Sigmoid colon (tissue), 4 donors: Measurements from ENCODE around the gene MYO1G.

ENCODE experiments used
- POLR2AphosphoS5 ChIP-seq, 4 donors: sonication (generic); formaldehyde crosslinking; IDR thresholded peaks; one replicate each; pipeline ENCODE4 v1.6.1; 2017; ENCODE audit warnings: antibody characterized with exemption in 4 of 4
- TF ChIP-seq, protein P1 (sequence below), 4 experiments: fragments of 450-650 bp in 3 of 4; fragments of 200-600 bp in 1 of 4; IDR thresholded peaks; one replicate each; pipeline ENCODE4 v1.5.1; 2016 to 2019; ENCODE audit warnings: antibody characterized with exemption in 4 of 4, mild to moderate bottlenecking in 3 of 4, moderate library complexity in 2 of 4

GRCh38 chr7:45003789-45004188 lies 25.0 kb upstream of the MYO1G start:
- TF ChIP-seq, protein P1, sequence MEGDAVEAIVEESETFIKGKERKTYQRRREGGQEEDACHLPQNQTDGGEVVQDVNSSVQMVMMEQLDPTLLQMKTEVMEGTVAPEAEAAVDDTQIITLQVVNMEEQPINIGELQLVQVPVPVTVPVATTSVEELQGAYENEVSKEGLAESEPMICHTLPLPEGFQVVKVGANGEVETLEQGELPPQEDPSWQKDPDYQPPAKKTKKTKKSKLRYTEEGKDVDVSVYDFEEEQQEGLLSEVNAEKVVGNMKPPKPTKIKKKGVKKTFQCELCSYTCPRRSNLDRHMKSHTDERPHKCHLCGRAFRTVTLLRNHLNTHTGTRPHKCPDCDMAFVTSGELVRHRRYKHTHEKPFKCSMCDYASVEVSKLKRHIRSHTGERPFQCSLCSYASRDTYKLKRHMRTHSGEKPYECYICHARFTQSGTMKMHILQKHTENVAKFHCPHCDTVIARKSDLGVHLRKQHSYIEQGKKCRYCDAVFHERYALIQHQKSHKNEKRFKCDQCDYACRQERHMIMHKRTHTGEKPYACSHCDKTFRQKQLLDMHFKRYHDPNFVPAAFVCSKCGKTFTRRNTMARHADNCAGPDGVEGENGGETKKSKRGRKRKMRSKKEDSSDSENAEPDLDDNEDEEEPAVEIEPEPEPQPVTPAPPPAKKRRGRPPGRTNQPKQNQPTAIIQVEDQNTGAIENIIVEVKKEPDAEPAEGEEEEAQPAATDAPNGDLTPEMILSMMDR (IDR thresholded peaks at IDR 0.05): no peak
- TF ChIP-seq POLR2AphosphoS5 (IDR thresholded peaks at IDR 0.05): no peak
